HCT116 (cell line): ENCODE measurements around the gene AHRR. TPM values are rescaled to one million over a fixed set of nuclear protein-coding genes. Genes with fewer than 3 reads are reported as not detected.

Experiments used
- ATAC-seq: fragments of 200-7000 bp; cut with Tn5 transposase; 2 replicates; pipeline ENCODE4 v1.9.1; 2020; ENCODE audit warnings: mild to moderate bottlenecking, moderate library complexity
- BruUV-seq: library from RNA; stranded (reverse); fragments of 400-500 nt; replicated peaks from 2 replicates; lab custom pipeline; 2021; lab: Mats Ljungman, UMichigan
- CTCF ChIA-PET: fragments of 300-600 bp; sonication (Branson Sonifier 250); formaldehyde crosslinking; loops from one replicate; lab custom pipeline; 2021; ENCODE audit warnings: antibody characterized with exemption; lab: Charles Lee
- POLR2A ChIA-PET: fragments of 300-600, 350-600 bp; sonication (Branson Sonifier 250); formaldehyde crosslinking; loops from one replicate; lab custom pipeline; 2021; ENCODE audit warnings: antibody characterized with exemption; lab: Charles Lee
- RAD21 ChIA-PET, 2 experiments: fragments of 300-600 bp; sonication (Branson Sonifier 250); formaldehyde crosslinking; loops; one replicate each; lab custom pipeline; 2023; ENCODE audit warnings: low total read pairs in 2 of 2; ENCODE audit not compliant: uncharacterized antibody in 2 of 2, unreplicated experiment in 2 of 2, low non-redundant PET in 1 of 2; lab: Charles Lee
- DNase-seq: peaks from one replicate; pipeline ENCODE4 v3.0.0-alpha.2; 2010; ENCODE audit warnings: low read depth, low spot score
- H2AFZ ChIP-seq: fragments of 200-600 bp; shearing (Covaris generic), sonication (generic); 2 replicates; pipeline ENCODE4 v1.6.1; 2017; ENCODE audit warnings: low read depth, mixed run types, mixed read lengths, antibody characterized with exemption, low read length; ENCODE audit not compliant: poor library complexity, severe bottlenecking
- H3K27ac ChIP-seq: 2 replicates; pipeline ENCODE4 v1.5.1; 2012; ENCODE audit warnings: low read depth, low read length
- H3K27me3 ChIP-seq: fragments of 200-600 bp; sonication (generic); 2 replicates; pipeline ENCODE4 v1.6.1; 2016; ENCODE audit warnings: mixed run types, low read length, mixed read lengths; ENCODE audit not compliant: insufficient read depth
- H3K36me3 ChIP-seq, 2 experiments: fragments of 200-500 bp in 1 of 2; fragments of 200-600 bp in 1 of 2; sonication (Bioruptor generic) in 1 of 2; sonication (generic) in 1 of 2; 2 replicates each; pipeline versions ENCODE4 v1.5.1 to v1.6.1; 2014 to 2016; ENCODE audit warnings: low read length in 2 of 2, inconsistent platforms in 1 of 2, mixed read lengths in 1 of 2, mixed run types in 1 of 2; ENCODE audit not compliant: insufficient read depth in 2 of 2, control insufficient read depth in 1 of 2
- H3K4me1 ChIP-seq, 2 experiments: fragments of 200-600 bp in 1 of 2; sonication (generic) in 1 of 2; 2 replicates each; pipeline versions ENCODE4 v1.5.1 to v1.6.1; 2012 to 2017; ENCODE audit warnings: low read length in 2 of 2, inconsistent platforms in 1 of 2, mild to moderate bottlenecking in 1 of 2, mixed read lengths in 1 of 2, mixed run types in 1 of 2, moderate library complexity in 1 of 2; ENCODE audit not compliant: insufficient read depth in 2 of 2, control insufficient read depth in 1 of 2
- H3K4me2 ChIP-seq: fragments of 200-600 bp; sonication (generic); 2 replicates; pipeline ENCODE4 v1.6.1; 2017; ENCODE audit warnings: mixed run types, low read length, mixed read lengths
- H3K4me3 ChIP-seq, 2 experiments: fragments of 200-600 bp in 1 of 2; sonication (generic) in 1 of 2; replicated peaks in 1 of 2; 2 replicates each; pipeline ENCODE4 v1.5.1; 2011 to 2016; ENCODE audit warnings: low read length in 2 of 2, control low read depth in 1 of 2, low read depth in 1 of 2, mild to moderate bottlenecking in 1 of 2, mixed read lengths in 1 of 2, mixed run types in 1 of 2
- H3K79me2 ChIP-seq: fragments of 200-600 bp; sonication (generic); 2 replicates; pipeline ENCODE4 v1.6.1; 2017; ENCODE audit warnings: mild to moderate bottlenecking, mixed run types, low read length, moderate library complexity, mixed read lengths; ENCODE audit not compliant: insufficient read depth
- H3K9ac ChIP-seq: fragments of 200-600 bp; sonication (generic); 2 replicates; pipeline ENCODE4 v1.6.1; 2016; ENCODE audit warnings: low read length, mixed read lengths
- H3K9me2 ChIP-seq: fragments of 200-600 bp; sonication (generic), shearing (Covaris generic); 2 replicates; pipeline ENCODE4 v1.6.1; 2017; ENCODE audit warnings: mixed run types, mild to moderate bottlenecking, moderate library complexity; ENCODE audit not compliant: insufficient read depth
- H3K9me3 ChIP-seq, 2 experiments: fragments of 200-500 bp in 1 of 2; fragments of 200-600 bp in 1 of 2; sonication (Bioruptor generic) in 1 of 2; sonication (generic) in 1 of 2; 2 replicates each; pipeline ENCODE4 v1.6.1; 2014 to 2017; ENCODE audit warnings: low read length in 2 of 2, mixed read lengths in 2 of 2, inconsistent platforms in 1 of 2, low read depth in 1 of 2, mild to moderate bottlenecking in 1 of 2, mixed run types in 1 of 2, moderate library complexity in 1 of 2; ENCODE audit not compliant: control insufficient read depth in 1 of 2, insufficient read depth in 1 of 2
- H4K20me1 ChIP-seq: fragments of 200-600 bp; sonication (generic), shearing (Covaris generic); 2 replicates; pipeline ENCODE4 v1.6.1; 2017; ENCODE audit warnings: mixed run types, mild to moderate bottlenecking, moderate library complexity; ENCODE audit not compliant: insufficient read depth
- CBX3 ChIP-seq: IDR thresholded peaks from 2 replicates; pipeline ENCODE4 v1.6.1; 2012; ENCODE audit warnings: low read depth
- CEBPB ChIP-seq: IDR thresholded peaks from 2 replicates; pipeline ENCODE4 v1.6.1; 2012; ENCODE audit warnings: low read depth
- EGR1 ChIP-seq: IDR thresholded peaks from 2 replicates; pipeline ENCODE4 v1.6.1; 2012; ENCODE audit warnings: low read depth
- ELF1 ChIP-seq: IDR thresholded peaks from 2 replicates; pipeline ENCODE4 v1.6.1; 2012; ENCODE audit warnings: low read depth, borderline replicate concordance
- EZH2 ChIP-seq: fragments of 200-600 bp; sonication (generic); IDR thresholded peaks from 2 replicates; pipeline ENCODE4 v1.6.1; 2017; ENCODE audit warnings: antibody characterized with exemption, mixed run types
- EZH2phosphoT487 ChIP-seq: fragments of 200-600 bp; IDR thresholded peaks from 2 replicates; pipeline ENCODE4 v1.6.1; 2018; ENCODE audit warnings: antibody characterized with exemption, borderline replicate concordance
- FOSL1 ChIP-seq: IDR thresholded peaks from 2 replicates; pipeline ENCODE4 v1.6.1; 2012; ENCODE audit warnings: low read depth
- JUND ChIP-seq: IDR thresholded peaks from 2 replicates; pipeline ENCODE4 v1.6.1; 2012
- POLR2A ChIP-seq: IDR thresholded peaks from 2 replicates; pipeline ENCODE4 v1.7.0; 2011; ENCODE audit warnings: borderline replicate concordance; ENCODE audit not compliant: insufficient read depth, insufficient read length; ENCODE audit errors: extremely low read depth
- POLR2AphosphoS5 ChIP-seq: IDR thresholded peaks from 2 replicates; pipeline ENCODE4 v1.6.1; 2011; ENCODE audit warnings: mild to moderate bottlenecking, low read depth, low read length, moderate library complexity
- RAD21 ChIP-seq: IDR thresholded peaks from 2 replicates; pipeline ENCODE4 v1.6.1; 2012; ENCODE audit warnings: low read depth, mild to moderate bottlenecking
- REST ChIP-seq: IDR thresholded peaks from 2 replicates; pipeline ENCODE4 v1.6.1; 2012; ENCODE audit warnings: low read depth
- SIN3A ChIP-seq: IDR thresholded peaks from 2 replicates; pipeline ENCODE4 v1.6.1; 2012; ENCODE audit warnings: low read depth
- SP1 ChIP-seq: IDR thresholded peaks from 2 replicates; pipeline ENCODE4 v1.6.1; 2012; ENCODE audit warnings: low read depth
- TCF7L2 ChIP-seq: IDR thresholded peaks from 2 replicates; pipeline ENCODE4 v1.7.0; 2011; ENCODE audit warnings: borderline replicate concordance, inconsistent platforms; ENCODE audit not compliant: insufficient read depth, insufficient read length; ENCODE audit errors: extremely low read depth
- YY1 ChIP-seq: IDR thresholded peaks from 2 replicates; pipeline ENCODE4 v1.6.1; 2011; ENCODE audit warnings: low read length, low read depth, moderate library complexity, mild to moderate bottlenecking; ENCODE audit not compliant: insufficient replicate concordance; ENCODE audit errors: extremely low read depth
- ZFX ChIP-seq: fragments of 450-650 bp; IDR thresholded peaks from 2 replicates; pipeline ENCODE4 v1.6.1; 2017
- ZNF274 ChIP-seq: fragments of 200-500 bp; sonication (Bioruptor generic); IDR thresholded peaks from 2 replicates; pipeline ENCODE4 v1.6.1; 2014; ENCODE audit warnings: mild to moderate bottlenecking, low read depth, low read length, inconsistent platforms
- intact Hi-C: fragments of 100-400 bp; cut with micrococcal nuclease; formaldehyde crosslinking; loops from 2 replicates; pipeline ENCODE4 v1.10.0; 2022
- total RNA-seq: library from RNA; stranded (reverse); gene quantifications from one replicate; pipeline ENCODE4 v1.2.1, GENCODE V29; 2021; ENCODE audit not compliant: unreplicated experiment
- TF ChIP-seq, protein P1 (sequence below): IDR thresholded peaks from 2 replicates; pipeline ENCODE4 v1.6.1; 2012
- TF ChIP-seq, protein P2 (sequence below): IDR thresholded peaks from 2 replicates; pipeline ENCODE4 v1.6.1; 2012

Gene AHRR
- total RNA-seq, 1 experiment from 2014 or later, result 12.7 TPM

- CTCF ChIA-PET, result interaction anchor here (1.4 kb wide), 1 partner anchor 26 kb away, joined by 3 read pairs; no protein-coding TSS in a partner anchor
- RAD21 ChIA-PET, result no interaction called here
- ATAC-seq (no peak), DNase-seq (no peak)
- no peaks in the 10 kb centered on the region for H3K27me3 ChIP-seq
- peaks cover 12 to 22% of the 10 kb centered on the region in 2 experiments for H3K4me1 ChIP-seq
- no peak overlapping the region for H3K4me3 ChIP-seq
- BruUV-seq, result no TSS peak
- no peak overlapping the region for H3K4me2 ChIP-seq
- no peak overlapping the region for H3K27ac ChIP-seq
- TF ChIP-seq TCF7L2, result no peak
- TF ChIP-seq JUND, result no peak
- no peak for TF ChIP-seq RAD21
- no peak for TF ChIP-seq EZH2phosphoT487
- no peak for TF ChIP-seq CEBPB
- TF ChIP-seq, protein P1, sequence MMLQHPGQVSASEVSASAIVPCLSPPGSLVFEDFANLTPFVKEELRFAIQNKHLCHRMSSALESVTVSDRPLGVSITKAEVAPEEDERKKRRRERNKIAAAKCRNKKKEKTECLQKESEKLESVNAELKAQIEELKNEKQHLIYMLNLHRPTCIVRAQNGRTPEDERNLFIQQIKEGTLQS, result no peak
- TF ChIP-seq ELF1, result no peak
- no peak for TF ChIP-seq SIN3A
- TF ChIP-seq FOSL1, result no peak
- TF ChIP-seq REST, result no peak
- TF ChIP-seq, protein P2, sequence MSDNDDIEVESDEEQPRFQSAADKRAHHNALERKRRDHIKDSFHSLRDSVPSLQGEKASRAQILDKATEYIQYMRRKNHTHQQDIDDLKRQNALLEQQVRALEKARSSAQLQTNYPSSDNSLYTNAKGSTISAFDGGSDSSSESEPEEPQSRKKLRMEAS, result no peak
- TF ChIP-seq EZH2, result no peak
- TF ChIP-seq EGR1, result no peak
- no peak for TF ChIP-seq POLR2A
- no peak for TF ChIP-seq ZFX
- TF ChIP-seq YY1, result no peak
- no peak for TF ChIP-seq POLR2AphosphoS5
- no peak for TF ChIP-seq CBX3
- no peak for TF ChIP-seq SP1
- TF ChIP-seq ZNF274, result no peak
- POLR2A ChIA-PET, result no interaction called here
- intact Hi-C loops, result loop anchor here (10.0 kb wide), 2 partner anchors 465 to 725 kb away; no protein-coding TSS in a partner anchor
- H3K9me2 ChIP-seq, result no peaks in the 10 kb centered on the region
- no peaks in the 10 kb centered on the region for H3K9me3 ChIP-seq
- no peak overlapping the region for H2AFZ ChIP-seq
- H4K20me1 ChIP-seq, result 0 out of 2 replicates have a peak, but pooled peaks cover 3% of the 10 kb centered on the region
- no peak overlapping the region for H3K9ac ChIP-seq
- no peaks in the 10 kb centered on the region for H3K36me3 ChIP-seq
- peaks cover 21% of the 10 kb centered on the region for H3K79me2 ChIP-seq
Observed at GRCh38 chr5:439636-440035, 118.1 kb downstream of the AHRR start.
